ENCODE data around the gene DLG5. TPM values are rescaled to one million over a fixed set of nuclear protein-coding genes. Genes with fewer than 3 reads are reported as not detected.

Gene DLG5
- total and polyA plus RNA-seq, 9 of the 15 experiments (the other 6 are each of a cell fraction or from before 2014, with no cell fraction given), result 1.4 to 26.8 (median 11.2) TPM

GRCh38 chr10:77909021-77909748 lies 17.4 kb downstream of the DLG5 start (continued):
- TF ChIP-seq ZNF592 (IDR thresholded peaks at IDR 0.05), result peak; percentile 22; the same call in 1 of the 2 replicates
- TF ChIP-seq KHSRP (IDR thresholded peaks at IDR 0.05), result no peak
- TF ChIP-seq ZNF140 (CRISPR knock-in tag; IDR thresholded peaks at IDR 0.05), result no peak
- TF ChIP-seq DACH1 (IDR thresholded peaks at IDR 0.05; ENCODE audit: partially characterized antibody), result no peak
- TF ChIP-seq ATF4 (CRISPR knock-in tag; IDR thresholded peaks at IDR 0.05), result no peak
- TF ChIP-seq ZNF263 (CRISPR knock-in tag; IDR thresholded peaks at IDR 0.05; ENCODE audit: borderline replicate concordance), result no peak
- no peak for TF ChIP-seq ZBTB26 (CRISPR knock-in tag; IDR thresholded peaks at IDR 0.05)
- no peak for TF ChIP-seq RNF219 (CRISPR knock-in tag; IDR thresholded peaks at IDR 0.05)
- no peak for TF ChIP-seq UBTF (IDR thresholded peaks at IDR 0.05; ENCODE audit: borderline replicate concordance in 1 of 2, low read depth in 2 of 2, low read length in 2 of 2)
- TF ChIP-seq IRF2 (CRISPR knock-in tag; IDR thresholded peaks at IDR 0.05), result no peak
- TF ChIP-seq ESRRB (CRISPR knock-in tag; IDR thresholded peaks at IDR 0.05; ENCODE audit: borderline replicate concordance), result no peak
